ENCODE results near the gene CDH4. TPM values are rescaled to one million over a fixed set of nuclear protein-coding genes. Genes with fewer than 3 reads are reported as not detected.

CDH4 gene
- total RNA-seq, 1 experiment from 2014 or later, result 5.3 TPM

- Mint-ChIP-seq H3K9me3 (no peaks in the 10 kb centered on the region), H3K27ac (no peak overlapping the region), H3K27me3 (ENCODE audit: low read depth) (peaks cover 16% of the 10 kb centered on the region), H3K36me3 (no peaks in the 10 kb centered on the region), H3K4me1 (no peaks in the 10 kb centered on the region), H3K4me3 (no peak overlapping the region)
- no peak for DNase-seq (ENCODE audit: low spot score)
- CTCF ChIA-PET, result interaction anchor here (1.7 kb wide), 1 partner anchor 194 kb away, joined by 5 read pairs; no protein-coding TSS in a partner anchor
- TF ChIP-seq ESRRA (CRISPR knock-in tag; IDR thresholded peaks at IDR 0.05; ENCODE audit: borderline replicate concordance) (no peak), SOX15 (CRISPR knock-in tag; IDR thresholded peaks at IDR 0.05) (no peak), FOXK1 (CRISPR knock-in tag; IDR thresholded peaks at IDR 0.05) (no peak), FOXP1 (CRISPR knock-in tag; IDR thresholded peaks at IDR 0.05; ENCODE audit: borderline replicate concordance) (no peak), MYBL2 (CRISPR knock-in tag; IDR thresholded peaks at IDR 0.05) (no peak), PRRX2 (CRISPR knock-in tag; IDR thresholded peaks at IDR 0.05) (no peak), JAZF1 (CRISPR knock-in tag; IDR thresholded peaks at IDR 0.05) (no peak), AFF4 (CRISPR knock-in tag; IDR thresholded peaks at IDR 0.05; ENCODE audit: borderline replicate concordance) (no peak), NR1H2 (CRISPR knock-in tag; IDR thresholded peaks at IDR 0.05) (no peak), GTF2I (CRISPR knock-in tag; conservative IDR thresholded peaks at IDR 0.05) (no peak), USF1 (CRISPR knock-in tag; IDR thresholded peaks at IDR 0.05) (no peak), ZNF121 (CRISPR knock-in tag; IDR thresholded peaks at IDR 0.05) (no peak), TCF7 (CRISPR knock-in tag; IDR thresholded peaks at IDR 0.05; ENCODE audit: low read depth) (no peak), NFATC4 (CRISPR knock-in tag; IDR thresholded peaks at IDR 0.05) (no peak), GABPB1 (CRISPR knock-in tag; IDR thresholded peaks at IDR 0.05) (no peak), STAT6 (CRISPR knock-in tag; conservative IDR thresholded peaks at IDR 0.05; ENCODE audit: low read depth) (no peak), FOXJ3 (CRISPR knock-in tag; IDR thresholded peaks at IDR 0.05; ENCODE audit: borderline replicate concordance) (no peak), PRDM15 (CRISPR knock-in tag; IDR thresholded peaks at IDR 0.05) (no peak)
- POLR2A ChIA-PET, result interaction anchor here (1.8 kb wide), 1 partner anchor 10 kb away, joined by 3 read pairs; no protein-coding TSS in a partner anchor
- no peak for ATAC-seq
Measured at GRCh38 chr20:61702246-61702645, 450.2 kb downstream of the CDH4 start.
